CD14-positive monocyte (primary cell): ENCODE results near the gene TMEM238. TPM values are rescaled to one million over a fixed set of nuclear protein-coding genes. Genes with fewer than 3 reads are reported as not detected.

Source experiments
- DNase-seq, 3 donors: peaks; one replicate each; pipeline ENCODE4 v3.0.0-alpha.2; 2011 to 2022
- H2AFZ ChIP-seq: 2 replicates; pipeline ENCODE4 v1.6.0; 2012; ENCODE audit warnings: mild to moderate bottlenecking, low read depth, low read length, inconsistent platforms; ENCODE audit not compliant: insufficient read depth, poor library complexity, severe bottlenecking
- H3K27ac ChIP-seq, 2 donors: 1 replicate in 1 of 2; 2 replicates in 1 of 2; pipeline ENCODE4 v1.5.1; 2012 to 2013; ENCODE audit warnings: low read length in 2 of 2, control low read depth in 1 of 2, inconsistent platforms in 1 of 2, low read depth in 1 of 2, mild to moderate bottlenecking in 1 of 2
- H3K27me3 ChIP-seq, 2 donors: one replicate each; pipeline versions ENCODE4 v1.6.0 to v1.6.1; 2011 to 2013; ENCODE audit warnings: low read length in 2 of 2; ENCODE audit not compliant: control insufficient read depth in 2 of 2, insufficient read depth in 2 of 2
- H3K36me3 ChIP-seq, 2 donors: replicated peaks in 1 of 2; 1 replicate in 1 of 2; 2 replicates in 1 of 2; pipeline versions ENCODE4 v1.5.1 to v1.6.1; 2012 to 2013; ENCODE audit warnings: low read length in 2 of 2, control low read depth in 1 of 2, inconsistent platforms in 1 of 2, mild to moderate bottlenecking in 1 of 2; ENCODE audit not compliant: insufficient read depth in 2 of 2, control insufficient read depth in 1 of 2
- H3K4me1 ChIP-seq, 2 donors: 1 replicate in 1 of 2; 2 replicates in 1 of 2; pipeline versions ENCODE4 v1.5.1 to v1.6.1; 2012 to 2013; ENCODE audit warnings: low read length in 2 of 2, control low read depth in 1 of 2, inconsistent platforms in 1 of 2, mild to moderate bottlenecking in 1 of 2, moderate library complexity in 1 of 2; ENCODE audit not compliant: insufficient read depth in 2 of 2, control insufficient read depth in 1 of 2
- H3K4me2 ChIP-seq: replicated peaks from 2 replicates; pipeline ENCODE3; 2012; ENCODE audit warnings: low read length, moderate library complexity, mild to moderate bottlenecking; ENCODE audit not compliant: poor library complexity, severe bottlenecking; ENCODE audit errors: extremely low read depth
- H3K4me3 ChIP-seq, 3 experiments: fragments of 200-600 bp in 1 of 3; sonication (generic) in 1 of 3; replicated peaks in 1 of 3; 1 replicate in 2 of 3; 2 replicates in 1 of 3; pipeline ENCODE4 v1.5.1; 2011 to 2013; ENCODE audit warnings: low read length in 3 of 3, mild to moderate bottlenecking in 3 of 3, control low read depth in 2 of 3, low read depth in 2 of 3, inconsistent platforms in 1 of 3, moderate library complexity in 1 of 3
- H3K79me2 ChIP-seq: 2 replicates; pipeline ENCODE4 v1.6.0; 2012; ENCODE audit warnings: mild to moderate bottlenecking, control low read depth, inconsistent platforms, low read length, moderate library complexity; ENCODE audit not compliant: insufficient read depth
- H3K9ac ChIP-seq: 2 replicates; pipeline ENCODE4 v1.6.0; 2017; ENCODE audit warnings: low read length, mild to moderate bottlenecking; ENCODE audit not compliant: insufficient read depth, poor library complexity, severe bottlenecking
- H3K9me3 ChIP-seq, 2 donors: replicated peaks in 1 of 2; 1 replicate in 1 of 2; 2 replicates in 1 of 2; pipeline versions ENCODE4 v1.5.1 to v1.6.1; 2012 to 2013; ENCODE audit warnings: low read length in 2 of 2, control low read depth in 1 of 2; ENCODE audit not compliant: control insufficient read depth in 1 of 2, insufficient read depth in 1 of 2
- H4K20me1 ChIP-seq: 2 replicates; pipeline ENCODE4 v1.6.0; 2012; ENCODE audit warnings: mild to moderate bottlenecking, low read length, control low read depth, moderate library complexity; ENCODE audit not compliant: insufficient read depth
- H3K27ac Mint-ChIP-seq, 7 donors: one replicate each; pipeline ENCODE4 v1.8.0; 2020; ENCODE audit warnings: mild to moderate bottlenecking in 7 of 7, mixed read lengths in 7 of 7, moderate library complexity in 6 of 7, inconsistent platforms in 2 of 7
- H3K27me3 Mint-ChIP-seq, 3 donors: one replicate each; pipeline ENCODE4 v1.8.0; 2021 to 2022; ENCODE audit warnings: low read depth in 3 of 3, mild to moderate bottlenecking in 3 of 3, mixed read lengths in 3 of 3, moderate library complexity in 3 of 3, inconsistent platforms in 1 of 3
- H3K36me3 Mint-ChIP-seq, 2 donors: one replicate each; pipeline ENCODE4 v1.8.0; 2020; ENCODE audit warnings: mixed read lengths in 2 of 2, inconsistent platforms in 1 of 2, mild to moderate bottlenecking in 1 of 2
- H3K4me1 Mint-ChIP-seq: one replicate; pipeline ENCODE4 v1.8.0; 2020; ENCODE audit warnings: mild to moderate bottlenecking, mixed read lengths
- H3K4me3 Mint-ChIP-seq, 2 donors: one replicate each; pipeline ENCODE4 v1.8.0; 2020; ENCODE audit warnings: mild to moderate bottlenecking in 2 of 2, mixed read lengths in 2 of 2, moderate library complexity in 1 of 2
- H3K9me3 Mint-ChIP-seq, 7 donors: one replicate each; pipeline ENCODE4 v1.8.0; 2020 to 2022; ENCODE audit warnings: mixed read lengths in 7 of 7, mild to moderate bottlenecking in 6 of 7, moderate library complexity in 6 of 7, inconsistent platforms in 2 of 7
- WGBS: methylation state at CpG from one replicate; pipeline ENCODE4 v1.1.5; 2013; ENCODE audit warnings: missing lambda C conversion rate; ENCODE audit not compliant: insufficient coverage; 5-methylcytosine and 5-hydroxymethylcytosine counted together
- intact Hi-C, 2 donors: fragments of 100-400 bp; cut with micrococcal nuclease; formaldehyde crosslinking; loops; one replicate each; pipeline versions ENCODE4 v1.15.0 to v1.15.1; 2023
- polyA plus RNA-seq, 3 donors: library from polyadenylated mRNA; depleted of rRNA in 1 of 3; unstranded in 2 of 3; stranded (reverse) in 1 of 3; fragments of 300-500 nt in 2 of 3; fragments of >200 nt in 1 of 3; fragmentation: Illumina TruSeq in 2 of 3; gene quantifications; 1 replicate in 2 of 3; 2 replicates in 1 of 3; pipeline ENCODE4 v1.2.3, GENCODE V29; 2012 to 2021
- TF ChIP-seq, protein P1 (sequence below): fragments of 200-600 bp; IDR thresholded peaks from one replicate; pipeline ENCODE4 v1.8.0; 2022; ENCODE audit warnings: antibody characterized with exemption, mild to moderate bottlenecking

TMEM238 gene
- polyA plus RNA-seq, 3 donors: not detected

DNA sequence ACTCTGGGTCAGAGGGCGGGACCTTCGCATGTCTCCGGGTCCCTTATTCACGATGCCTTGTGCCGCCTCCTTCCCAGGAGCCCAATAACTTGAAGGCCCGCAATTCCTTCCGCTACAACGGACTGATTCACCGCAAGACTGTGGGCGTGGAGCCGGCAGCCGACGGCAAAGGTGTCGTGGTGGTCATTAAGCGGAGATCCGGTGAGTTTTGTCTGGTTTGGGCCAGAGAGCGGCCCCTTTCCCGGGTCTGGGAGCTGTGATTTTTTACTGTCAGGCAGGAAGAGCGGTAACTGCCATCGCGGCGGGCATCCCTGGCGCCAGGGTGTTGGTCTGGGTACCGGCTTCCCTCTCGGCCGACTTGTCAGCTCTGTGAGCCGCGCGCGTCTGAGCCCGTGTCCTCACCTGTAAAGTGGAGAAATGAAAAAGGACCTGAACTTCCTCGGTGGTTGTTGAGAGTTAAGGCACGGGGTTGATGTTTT, 2.4 kb upstream of the TMEM238 start:
- H3K4me1 Mint-ChIP-seq: peaks cover 62% of the 10 kb centered on the region
- Histone ChIP-seq H3K9ac (peak overlapping the region; percentile 83), H3K4me1 (peaks cover 43 to 56% of the 10 kb centered on the region in 2 donors), H3K79me2 (peaks cover 43% of the 10 kb centered on the region), H3K9me3 (no peaks in the 10 kb centered on the region), H3K4me3 (peak overlapping the region; percentile 85 to 95 (median 92)), H3K4me2 (peak overlapping the region; percentile 99), H2AFZ (peak overlapping the region; percentile 76), H4K20me1 (peaks cover 57% of the 10 kb centered on the region), H3K27ac (peak overlapping the region; percentile 63 to 93), H3K27me3 (no peaks in the 10 kb centered on the region), H3K36me3 (peaks cover 40 to 43% of the 10 kb centered on the region in 2 donors)
- TF ChIP-seq, protein P1, sequence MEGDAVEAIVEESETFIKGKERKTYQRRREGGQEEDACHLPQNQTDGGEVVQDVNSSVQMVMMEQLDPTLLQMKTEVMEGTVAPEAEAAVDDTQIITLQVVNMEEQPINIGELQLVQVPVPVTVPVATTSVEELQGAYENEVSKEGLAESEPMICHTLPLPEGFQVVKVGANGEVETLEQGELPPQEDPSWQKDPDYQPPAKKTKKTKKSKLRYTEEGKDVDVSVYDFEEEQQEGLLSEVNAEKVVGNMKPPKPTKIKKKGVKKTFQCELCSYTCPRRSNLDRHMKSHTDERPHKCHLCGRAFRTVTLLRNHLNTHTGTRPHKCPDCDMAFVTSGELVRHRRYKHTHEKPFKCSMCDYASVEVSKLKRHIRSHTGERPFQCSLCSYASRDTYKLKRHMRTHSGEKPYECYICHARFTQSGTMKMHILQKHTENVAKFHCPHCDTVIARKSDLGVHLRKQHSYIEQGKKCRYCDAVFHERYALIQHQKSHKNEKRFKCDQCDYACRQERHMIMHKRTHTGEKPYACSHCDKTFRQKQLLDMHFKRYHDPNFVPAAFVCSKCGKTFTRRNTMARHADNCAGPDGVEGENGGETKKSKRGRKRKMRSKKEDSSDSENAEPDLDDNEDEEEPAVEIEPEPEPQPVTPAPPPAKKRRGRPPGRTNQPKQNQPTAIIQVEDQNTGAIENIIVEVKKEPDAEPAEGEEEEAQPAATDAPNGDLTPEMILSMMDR: no peak
- 3% methylated on average over 32 of the region's 33 CpGs for WGBS
- H3K27me3 Mint-ChIP-seq: peaks cover under 1 to 14% (median 6%) of the 10 kb centered on the region in 3 donors
- DNase-seq: peak in 1 of 3 donors; percentile 54
- H3K36me3 Mint-ChIP-seq: peaks cover 44% of the 10 kb centered on the region in 2 donors
- H3K9me3 Mint-ChIP-seq: peaks cover 0 to 2% (median 0%) of the 10 kb centered on the region in 7 donors
- H3K27ac Mint-ChIP-seq: peak overlapping the region; percentile 96 to 99 (median 97)
- intact Hi-C loops: loop anchor here (1.0 to 5.0 kb wide), 3 partner anchors 20 to 84 kb away; partner anchors contain the start of gene UBE2S (in 2 of the 2)
- peak overlapping the region; percentile 100 for H3K4me3 Mint-ChIP-seq

DNA sequence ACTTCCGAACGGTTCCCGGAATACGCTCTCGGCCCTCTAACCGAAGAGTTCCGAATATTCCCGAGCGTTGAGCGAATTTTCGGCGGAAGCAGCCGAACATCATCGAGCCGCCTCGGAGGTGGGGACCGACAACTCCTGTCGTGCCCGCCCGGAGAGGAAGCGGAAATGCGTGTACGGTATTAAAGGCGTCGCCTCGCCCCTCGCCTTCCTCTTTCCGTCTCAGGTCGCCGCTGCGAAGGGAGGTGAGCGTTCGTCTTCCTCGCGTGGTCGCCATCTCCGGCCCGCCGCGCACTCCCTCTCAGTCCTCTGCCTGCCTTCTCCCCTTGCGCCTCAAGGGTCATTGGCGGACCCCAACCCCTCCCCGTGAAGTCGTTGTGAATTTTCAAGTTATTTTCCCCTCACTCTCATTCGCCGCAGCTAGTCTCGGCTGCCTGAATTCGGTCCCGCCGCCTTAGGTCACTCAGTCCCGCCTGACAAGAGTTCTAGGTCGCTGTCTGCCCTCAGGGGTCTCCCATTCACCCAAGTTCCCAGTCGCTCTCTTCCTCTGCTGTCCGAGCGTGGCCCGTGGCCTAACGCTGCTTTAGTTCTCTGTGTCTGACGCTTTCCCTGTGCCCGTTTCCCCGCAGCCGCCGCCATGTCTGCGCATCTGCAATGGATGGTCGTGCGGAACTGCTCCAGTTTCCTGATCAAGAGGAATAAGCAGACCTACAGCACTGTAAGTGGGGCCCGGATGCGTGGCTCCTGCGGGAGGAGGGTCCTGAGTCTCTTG, 1.8 kb upstream of the TMEM238 start, which contains the start of gene RPL28:
RPL28 (plus strand) TSS at position 209 of the 769 bp plus-strand sequence; CDS start at position 635, 426 bp downstream.
- Histone ChIP-seq H3K9ac (peak within 1 kb of the TSS; percentile 83), H3K27ac (peak within 1 kb of the TSS; percentile 63 to 93), H3K4me1 (peaks cover 43 to 56% of the 10 kb centered on the region in 2 donors), H2AFZ (peak within 1 kb of the TSS; percentile 90), H3K27me3 (no peaks in the 10 kb centered on the region), H3K4me2 (peak within 1 kb of the TSS; percentile 99), H3K4me3 (peak within 1 kb of the TSS; percentile 85 to 95 (median 92)), H3K36me3 (peaks cover 38% of the 10 kb centered on the region in 2 donors), H4K20me1 (peaks cover 51% of the 10 kb centered on the region), H3K79me2 (peaks cover 43% of the 10 kb centered on the region), H3K9me3 (no peaks in the 10 kb centered on the region)
- Mint-ChIP-seq H3K4me1 (peaks cover 62% of the 10 kb centered on the region), H3K9me3 (peaks cover 0 to 2% (median 0%) of the 10 kb centered on the region in 7 donors), H3K27me3 (peaks cover 2 to 14% (median 6%) of the 10 kb centered on the region in 3 donors), H3K36me3 (peaks cover 42 to 44% of the 10 kb centered on the region in 2 donors), H3K27ac (peak within 1 kb of the TSS; percentile 96 to 99 (median 97)), H3K4me3 (peak within 1 kb of the TSS; percentile 100)
- TF ChIP-seq, protein P1: no peak
- 0% methylated on average over 68 of the region's 68 CpGs for WGBS
- peak; percentile 98 to 99 (median 98) for DNase-seq
- intact Hi-C loops: loop anchor here (1.0 to 5.0 kb wide), 4 partner anchors 21 to 84 kb away; partner anchors contain the start of genes UBE2S (in 2 of the 2) and KMT5C (in 1 of the 2)
